WTC11 (cell line): ENCODE results near the gene BICRA.

Source experiments
- CBFB ChIP-seq: sonication (generic); formaldehyde crosslinking; IDR thresholded peaks from 2 replicates; pipeline ENCODE4 v1.8.1; 2022; ENCODE audit warnings: mild to moderate bottlenecking, low read depth, missing genetic modification reagents
- CTCF ChIP-seq: fragments of 200-600 bp; IDR thresholded peaks from 2 replicates; pipeline ENCODE4 v1.8.0; 2022; ENCODE audit warnings: antibody characterized with exemption
- E2F1 ChIP-seq: sonication (generic); formaldehyde crosslinking; IDR thresholded peaks from 2 replicates; pipeline ENCODE4 v1.8.0; 2022; ENCODE audit warnings: mild to moderate bottlenecking, missing genetic modification reagents
- E2F4 ChIP-seq: sonication (generic); formaldehyde crosslinking; IDR thresholded peaks from 2 replicates; pipeline ENCODE4 v1.8.1; 2022; ENCODE audit warnings: low read depth, mild to moderate bottlenecking, moderate library complexity, missing genetic modification reagents, borderline replicate concordance
- FOXK1 ChIP-seq: sonication (generic); formaldehyde crosslinking; IDR thresholded peaks from 2 replicates; pipeline ENCODE4 v1.8.0; 2022; ENCODE audit warnings: mild to moderate bottlenecking, moderate library complexity, missing genetic modification reagents
- MAX ChIP-seq: sonication (generic); formaldehyde crosslinking; IDR thresholded peaks from 2 replicates; pipeline ENCODE4 v1.8.0; 2022; ENCODE audit warnings: mild to moderate bottlenecking, missing genetic modification reagents
- STAT6 ChIP-seq: sonication (generic); formaldehyde crosslinking; conservative IDR thresholded peaks from 2 replicates; pipeline ENCODE4 v1.8.1; 2023; ENCODE audit warnings: mild to moderate bottlenecking, low read depth, missing genetic modification reagents, moderate library complexity
- TEAD4 ChIP-seq: sonication (generic); formaldehyde crosslinking; IDR thresholded peaks from 2 replicates; pipeline ENCODE4 v1.8.0; 2022; ENCODE audit warnings: mild to moderate bottlenecking, missing genetic modification reagents
- USF1 ChIP-seq: sonication (generic); formaldehyde crosslinking; IDR thresholded peaks from 2 replicates; pipeline ENCODE4 v1.8.0; 2022; ENCODE audit warnings: mild to moderate bottlenecking, missing genetic modification reagents
- ZNF317 ChIP-seq: sonication (generic); formaldehyde crosslinking; IDR thresholded peaks from 2 replicates; pipeline ENCODE4 v1.8.1; 2023; ENCODE audit warnings: low read depth, mild to moderate bottlenecking, moderate library complexity, missing genetic modification reagents, borderline replicate concordance
- ZNF671 ChIP-seq: fragments of 250-450 bp; sonication (Bioruptor Pico); IDR thresholded peaks from 2 replicates; pipeline ENCODE4 v1.8.0; 2021; ENCODE audit warnings: mild to moderate bottlenecking
- TF ChIP-seq, protein P1 (sequence below): sonication (generic); formaldehyde crosslinking; conservative IDR thresholded peaks from 2 replicates; pipeline ENCODE4 v1.8.1; 2022; ENCODE audit warnings: mild to moderate bottlenecking, missing genetic modification reagents
- TF ChIP-seq, protein P2 (sequence below): sonication (generic); formaldehyde crosslinking; IDR thresholded peaks from 2 replicates; pipeline ENCODE4 v1.8.0; 2022; ENCODE audit warnings: missing genetic modification reagents

- TF ChIP-seq CTCF, result no peak
- no peak for TF ChIP-seq E2F4 (CRISPR knock-in tag)
- TF ChIP-seq STAT6 (CRISPR knock-in tag), result no peak
- TF ChIP-seq E2F1 (CRISPR knock-in tag), result no peak
- TF ChIP-seq, protein P1, sequence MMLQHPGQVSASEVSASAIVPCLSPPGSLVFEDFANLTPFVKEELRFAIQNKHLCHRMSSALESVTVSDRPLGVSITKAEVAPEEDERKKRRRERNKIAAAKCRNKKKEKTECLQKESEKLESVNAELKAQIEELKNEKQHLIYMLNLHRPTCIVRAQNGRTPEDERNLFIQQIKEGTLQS (CRISPR knock-in tag), result no peak
- TF ChIP-seq MAX (CRISPR knock-in tag), result no peak
- TF ChIP-seq ZNF317 (CRISPR knock-in tag), result no peak
- TF ChIP-seq ZNF671 (CRISPR knock-in tag), result no peak
- TF ChIP-seq CBFB (CRISPR knock-in tag), result no peak
- no peak for TF ChIP-seq TEAD4 (CRISPR knock-in tag)
- TF ChIP-seq, protein P2, sequence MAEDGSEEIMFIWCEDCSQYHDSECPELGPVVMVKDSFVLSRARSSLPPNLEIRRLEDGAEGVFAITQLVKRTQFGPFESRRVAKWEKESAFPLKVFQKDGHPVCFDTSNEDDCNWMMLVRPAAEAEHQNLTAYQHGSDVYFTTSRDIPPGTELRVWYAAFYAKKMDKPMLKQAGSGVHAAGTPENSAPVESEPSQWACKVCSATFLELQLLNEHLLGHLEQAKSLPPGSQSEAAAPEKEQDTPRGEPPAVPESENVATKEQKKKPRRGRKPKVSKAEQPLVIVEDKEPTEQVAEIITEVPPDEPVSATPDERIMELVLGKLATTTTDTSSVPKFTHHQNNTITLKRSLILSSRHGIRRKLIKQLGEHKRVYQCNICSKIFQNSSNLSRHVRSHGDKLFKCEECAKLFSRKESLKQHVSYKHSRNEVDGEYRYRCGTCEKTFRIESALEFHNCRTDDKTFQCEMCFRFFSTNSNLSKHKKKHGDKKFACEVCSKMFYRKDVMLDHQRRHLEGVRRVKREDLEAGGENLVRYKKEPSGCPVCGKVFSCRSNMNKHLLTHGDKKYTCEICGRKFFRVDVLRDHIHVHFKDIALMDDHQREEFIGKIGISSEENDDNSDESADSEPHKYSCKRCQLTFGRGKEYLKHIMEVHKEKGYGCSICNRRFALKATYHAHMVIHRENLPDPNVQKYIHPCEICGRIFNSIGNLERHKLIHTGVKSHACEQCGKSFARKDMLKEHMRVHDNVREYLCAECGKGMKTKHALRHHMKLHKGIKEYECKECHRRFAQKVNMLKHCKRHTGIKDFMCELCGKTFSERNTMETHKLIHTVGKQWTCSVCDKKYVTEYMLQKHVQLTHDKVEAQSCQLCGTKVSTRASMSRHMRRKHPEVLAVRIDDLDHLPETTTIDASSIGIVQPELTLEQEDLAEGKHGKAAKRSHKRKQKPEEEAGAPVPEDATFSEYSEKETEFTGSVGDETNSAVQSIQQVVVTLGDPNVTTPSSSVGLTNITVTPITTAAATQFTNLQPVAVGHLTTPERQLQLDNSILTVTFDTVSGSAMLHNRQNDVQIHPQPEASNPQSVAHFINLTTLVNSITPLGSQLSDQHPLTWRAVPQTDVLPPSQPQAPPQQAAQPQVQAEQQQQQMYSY (CRISPR knock-in tag), result no peak
- TF ChIP-seq FOXK1 (CRISPR knock-in tag), result no peak
- TF ChIP-seq USF1, result no peak
Measured at GRCh38 chr19:47680858-47681332, 72.0 kb downstream of the BICRA start.
